Activated naive CD4-positive, alpha-beta T cell treated with anti-CD3 and anti-CD28 coated beads, Interleukin-2, amount 10 ng/mL, durations not matched to agents 7 days and 5 days (primary cell): ENCODE measurements around the gene ZNF778.

Source experiments
- CTCF ChIA-PET: fragments of 350-600 bp; sonication (Branson Sonifier 250); formaldehyde crosslinking; loops from one replicate; lab custom pipeline; 2021; ENCODE audit warnings: antibody characterized with exemption; lab: Charles Lee
- DNase-seq: peaks from one replicate; pipeline ENCODE4 v3.0.0-alpha.2; 2020
- H3K27ac Mint-ChIP-seq: one replicate; pipeline ENCODE4 v1.8.0; 2021; ENCODE audit warnings: mild to moderate bottlenecking, moderate library complexity, mixed read lengths
- H3K27me3 Mint-ChIP-seq: one replicate; pipeline ENCODE4 v1.8.0; 2021; ENCODE audit warnings: mild to moderate bottlenecking, mixed read lengths
- H3K36me3 Mint-ChIP-seq: one replicate; pipeline ENCODE4 v1.8.0; 2021; ENCODE audit warnings: mixed read lengths
- H3K4me1 Mint-ChIP-seq: one replicate; pipeline ENCODE4 v1.8.0; 2021; ENCODE audit warnings: mixed read lengths
- H3K4me3 Mint-ChIP-seq: one replicate; pipeline ENCODE4 v1.8.0; 2021; ENCODE audit warnings: mild to moderate bottlenecking, moderate library complexity, mixed read lengths
- H3K9me3 Mint-ChIP-seq: one replicate; pipeline ENCODE4 v1.8.0; 2021; ENCODE audit warnings: mixed read lengths

ZNF778 gene

GRCh38 chr16:89274561-89275283 is 57.2 kb downstream of the ZNF778 start:
- H3K27ac Mint-ChIP-seq, result peak overlapping the region; percentile 14
- CTCF ChIA-PET, result interaction anchor here (0.6 kb wide), 1 partner anchor 41 kb away, joined by 3 read pairs; no protein-coding TSS in a partner anchor
- H3K27me3 Mint-ChIP-seq, result no peaks in the 10 kb centered on the region
- H3K4me1 Mint-ChIP-seq, result no peaks in the 10 kb centered on the region
- DNase-seq, result no peak
- H3K9me3 Mint-ChIP-seq, result no peaks in the 10 kb centered on the region
- peaks cover 46% of the 10 kb centered on the region for H3K36me3 Mint-ChIP-seq
- no peak overlapping the region for H3K4me3 Mint-ChIP-seq

- Mint-ChIP-seq H3K9me3 (no peaks in the 10 kb centered on the region), H3K4me3 (no peak overlapping the region), H3K4me1 (no peaks in the 10 kb centered on the region), H3K36me3 (peaks cover 44% of the 10 kb centered on the region), H3K27ac (no peak overlapping the region), H3K27me3 (no peaks in the 10 kb centered on the region)
- CTCF ChIA-PET, result no interaction called here
- no peak for DNase-seq
These were observed 57.7 kb downstream of the ZNF778 start for GRCh38 chr16:89275284-89275584.

- Mint-ChIP-seq H3K36me3 (peaks cover 45% of the 10 kb centered on the region), H3K27ac (no peak overlapping the region), H3K27me3 (no peaks in the 10 kb centered on the region), H3K4me3 (no peak overlapping the region), H3K4me1 (no peaks in the 10 kb centered on the region), H3K9me3 (no peaks in the 10 kb centered on the region)
- CTCF ChIA-PET, result no interaction called here
- DNase-seq, result no peak
These were observed 58.6 kb downstream of the ZNF778 start for GRCh38 chr16:89275837-89276720.

GRCh38 chr16:89277049-89277448 is 59.5 kb downstream of the ZNF778 start:
- Mint-ChIP-seq H3K36me3 (peaks cover 37% of the 10 kb centered on the region), H3K4me1 (no peaks in the 10 kb centered on the region), H3K9me3 (no peaks in the 10 kb centered on the region), H3K27me3 (no peaks in the 10 kb centered on the region), H3K4me3 (no peak overlapping the region), H3K27ac (no peak overlapping the region)
- no peak for DNase-seq
- CTCF ChIA-PET, result interaction anchor here (1.3 kb wide), 1 partner anchor 11 kb away, joined by 3 read pairs; no protein-coding TSS in a partner anchor

GRCh38 chr16:89277641-89278341 is 60.3 kb downstream of the ZNF778 start:
- Mint-ChIP-seq H3K4me3 (no peak overlapping the region), H3K4me1 (no peaks in the 10 kb centered on the region), H3K36me3 (peaks cover 31% of the 10 kb centered on the region), H3K27ac (peak overlapping the region; percentile 45), H3K27me3 (no peaks in the 10 kb centered on the region), H3K9me3 (no peaks in the 10 kb centered on the region)
- DNase-seq, result no peak
- CTCF ChIA-PET, result interaction anchor here (1.3 kb wide), 1 partner anchor 11 kb away, joined by 3 read pairs; no protein-coding TSS in a partner anchor

GRCh38 chr16:89278441-89279240 is 61.1 kb downstream of the ZNF778 start:
- CTCF ChIA-PET, result interaction anchor here (0.8 kb wide), 1 partner anchor 11 kb away, joined by 4 read pairs; no protein-coding TSS in a partner anchor
- Mint-ChIP-seq H3K4me3 (no peak overlapping the region), H3K27ac (peak overlapping the region; percentile 42)

GRCh38 chr16:89279666-89280481 is 62.4 kb downstream of the ZNF778 start:
- H3K9me3 Mint-ChIP-seq, result no peaks in the 10 kb centered on the region
- CTCF ChIA-PET, result no interaction called here
- H3K36me3 Mint-ChIP-seq, result peaks cover 16% of the 10 kb centered on the region
- no peak for DNase-seq
- H3K27ac Mint-ChIP-seq, result no peak overlapping the region
- no peaks in the 10 kb centered on the region for H3K4me1 Mint-ChIP-seq
- H3K27me3 Mint-ChIP-seq, result no peaks in the 10 kb centered on the region
- H3K4me3 Mint-ChIP-seq, result no peak overlapping the region

More at GRCh38 chr16:89278441-89279240, 61.1 kb downstream of the ZNF778 start:
- no peaks in the 10 kb centered on the region for H3K27me3 Mint-ChIP-seq
- no peaks in the 10 kb centered on the region for H3K4me1 Mint-ChIP-seq
- H3K36me3 Mint-ChIP-seq, result peaks cover 22% of the 10 kb centered on the region
- H3K9me3 Mint-ChIP-seq, result no peaks in the 10 kb centered on the region
- DNase-seq, result no peak

- peaks cover 12% of the 10 kb centered on the region for H3K36me3 Mint-ChIP-seq
- no peaks in the 10 kb centered on the region for H3K27me3 Mint-ChIP-seq
- no peak overlapping the region for H3K4me3 Mint-ChIP-seq
- CTCF ChIA-PET, result no interaction called here
- H3K4me1 Mint-ChIP-seq, result no peaks in the 10 kb centered on the region
- no peak for DNase-seq
- H3K9me3 Mint-ChIP-seq, result no peaks in the 10 kb centered on the region
- no peak overlapping the region for H3K27ac Mint-ChIP-seq
These were observed 63.2 kb downstream of the ZNF778 start for GRCh38 chr16:89280546-89281188.

- H3K27me3 Mint-ChIP-seq, result no peaks in the 10 kb centered on the region
- DNase-seq, result no peak
- no peaks in the 10 kb centered on the region for H3K4me1 Mint-ChIP-seq
- no peaks in the 10 kb centered on the region for H3K9me3 Mint-ChIP-seq
- no peak overlapping the region for H3K4me3 Mint-ChIP-seq
- no peak overlapping the region for H3K27ac Mint-ChIP-seq
- H3K36me3 Mint-ChIP-seq, result peaks cover 9% of the 10 kb centered on the region
- CTCF ChIA-PET, result no interaction called here
These were observed 63.7 kb downstream of the ZNF778 start for GRCh38 chr16:89281189-89281577.

GRCh38 chr16:89281829-89282228 is 64.3 kb downstream of the ZNF778 start:
- Mint-ChIP-seq H3K9me3 (no peaks in the 10 kb centered on the region), H3K4me1 (no peaks in the 10 kb centered on the region), H3K4me3 (no peak overlapping the region), H3K27ac (no peak overlapping the region), H3K36me3 (peaks cover 13% of the 10 kb centered on the region), H3K27me3 (no peaks in the 10 kb centered on the region)
- no peak for DNase-seq
- CTCF ChIA-PET, result no interaction called here

GRCh38 chr16:89282523-89282922 is 65.0 kb downstream of the ZNF778 start:
- H3K27ac Mint-ChIP-seq, result no peak overlapping the region
- CTCF ChIA-PET, result no interaction called here

GRCh38 chr16:89283449-89283848 is 65.9 kb downstream of the ZNF778 start:
- H3K9me3 Mint-ChIP-seq, result no peaks in the 10 kb centered on the region
- no peak overlapping the region for H3K4me3 Mint-ChIP-seq
- H3K27ac Mint-ChIP-seq, result no peak overlapping the region
- H3K36me3 Mint-ChIP-seq, result peaks cover 15% of the 10 kb centered on the region
- H3K4me1 Mint-ChIP-seq, result no peaks in the 10 kb centered on the region
- H3K27me3 Mint-ChIP-seq, result no peaks in the 10 kb centered on the region
- CTCF ChIA-PET, result no interaction called here
- DNase-seq, result no peak

More at GRCh38 chr16:89282523-89282922, 65.0 kb downstream of the ZNF778 start:
- DNase-seq, result no peak
- Mint-ChIP-seq H3K9me3 (no peaks in the 10 kb centered on the region), H3K4me3 (no peak overlapping the region), H3K36me3 (peaks cover 14% of the 10 kb centered on the region), H3K27me3 (no peaks in the 10 kb centered on the region), H3K4me1 (no peaks in the 10 kb centered on the region)

GRCh38 chr16:89285381-89285780 is 67.9 kb downstream of the ZNF778 start:
- Mint-ChIP-seq H3K9me3 (no peaks in the 10 kb centered on the region), H3K4me1 (peaks cover 4% of the 10 kb centered on the region), H3K4me3 (no peak overlapping the region), H3K36me3 (peaks cover 21% of the 10 kb centered on the region), H3K27me3 (no peaks in the 10 kb centered on the region), H3K27ac (no peak overlapping the region)
- CTCF ChIA-PET, result no interaction called here
- no peak for DNase-seq
